HG02571 (cell line): ENCODE results near the gene HHATL.

Source experiments
- ATAC-seq: cut with Tn5 transposase; IDR thresholded peaks from one replicate; pipeline ENCODE4 v1.9.1; 2021; ENCODE audit warnings: mild to moderate bottlenecking, moderate library complexity; ENCODE audit not compliant: unreplicated experiment

Gene HHATL

GRCh38 chr3:42655331-42655888, 47.2 kb downstream of the HHATL start:
- ATAC-seq: no peak

- no peak for ATAC-seq
Measured at GRCh38 chr3:42654331-42655201, 48.0 kb downstream of the HHATL start.

- no peak for ATAC-seq
Measured at GRCh38 chr3:42653560-42654330, 48.9 kb downstream of the HHATL start, which contains the start of gene ZBTB47. ZBTB47 (plus strand) TSS chr3:42653697; CDS start chr3:42658356, 4,659 bp downstream.

DNA sequence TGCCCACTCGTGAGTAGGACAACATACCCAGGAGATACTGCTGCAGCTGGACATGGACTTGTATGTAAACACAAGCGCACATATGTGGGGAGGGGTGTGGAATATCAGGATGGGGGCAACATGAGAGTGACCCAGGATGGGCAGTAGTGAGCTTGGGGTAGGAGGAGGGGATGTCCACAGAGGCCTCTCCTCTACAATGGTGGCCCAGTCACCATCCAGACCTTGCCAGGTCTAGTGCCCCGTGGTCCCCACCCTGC, 49.4 kb downstream of the HHATL start:
- ATAC-seq: no peak

DNA sequence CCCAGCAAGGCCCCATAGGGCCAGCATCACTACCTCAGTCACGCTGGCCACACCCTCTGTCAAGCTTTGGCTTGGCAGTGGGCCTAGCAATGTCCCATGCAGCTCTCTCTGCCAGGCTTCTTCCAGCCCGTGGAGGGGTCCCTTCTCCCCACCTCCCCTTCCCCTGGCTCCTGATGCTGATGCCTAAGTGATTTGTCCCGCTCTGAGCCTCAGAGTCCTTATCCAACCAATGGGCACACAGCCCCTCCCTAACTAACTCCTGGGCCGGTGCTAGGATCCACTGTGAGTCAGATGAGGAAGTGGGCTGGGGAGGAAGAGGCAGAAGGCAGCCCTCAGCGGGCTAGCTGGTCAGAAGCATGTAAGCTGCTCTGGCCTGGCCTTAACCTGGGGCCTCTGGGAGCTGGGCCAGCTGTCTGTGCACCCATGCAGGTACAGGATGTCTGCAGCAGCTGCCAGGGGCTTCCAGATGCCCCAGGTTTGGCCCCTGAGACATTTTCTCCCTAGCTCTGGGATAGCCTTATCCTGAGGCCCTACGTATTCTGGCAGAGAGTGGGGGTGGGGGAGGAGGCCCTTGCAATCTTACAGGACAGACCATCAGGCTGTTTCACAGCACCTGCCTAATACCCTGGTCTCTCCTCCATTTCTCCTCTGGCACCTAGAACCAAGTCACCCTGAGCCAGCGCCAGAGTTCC, 49.8 kb downstream of the HHATL start:
- ATAC-seq: peak; percentile 48

- ATAC-seq: no peak
Measured at GRCh38 chr3:42652251-42652610, 50.4 kb downstream of the HHATL start.

- no peak for ATAC-seq
Measured at GRCh38 chr3:42651248-42652091, 51.1 kb downstream of the HHATL start.

DNA sequence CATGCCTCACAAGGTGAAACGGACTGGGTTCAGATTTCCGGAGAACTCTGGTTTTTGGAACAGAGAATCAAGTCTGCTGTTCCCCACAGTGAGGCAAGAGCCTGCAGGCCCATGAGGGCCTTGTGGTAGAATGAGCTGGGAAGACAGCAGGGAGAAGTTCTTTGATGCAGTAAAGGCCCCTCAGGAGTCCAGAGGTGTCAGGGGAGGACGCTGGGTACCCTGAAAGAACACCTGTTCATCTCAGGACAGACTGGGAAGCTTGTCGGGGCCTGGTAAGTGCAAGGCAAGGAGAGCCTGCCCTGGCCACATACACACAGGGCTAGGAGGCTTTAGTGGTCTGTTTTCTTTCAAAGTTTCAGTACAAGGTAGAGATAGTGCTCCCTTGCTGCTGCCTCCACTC, 52.8 kb downstream of the HHATL start:
- no peak for ATAC-seq

DNA sequence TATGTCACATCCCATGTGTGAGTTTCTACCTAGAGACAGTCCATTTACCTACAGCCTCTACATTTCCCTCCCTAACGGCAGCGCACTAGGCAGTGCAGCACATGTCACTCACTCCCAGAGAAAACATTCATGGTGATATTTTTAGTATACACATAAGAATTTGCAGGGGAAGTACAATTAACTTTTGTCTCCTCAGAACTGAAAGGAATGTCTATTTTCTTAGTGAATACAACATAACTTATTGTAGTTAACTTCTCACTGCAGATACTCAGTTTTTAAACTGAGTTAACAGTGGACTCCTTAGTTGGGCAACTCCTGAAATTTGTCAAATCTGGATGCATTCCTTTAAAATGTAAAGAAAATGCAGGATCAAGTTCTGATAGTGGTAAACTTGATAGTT, 53.6 kb downstream of the HHATL start:
- no peak for ATAC-seq

- no peak for ATAC-seq
Measured at GRCh38 chr3:42647821-42648459, 54.7 kb downstream of the HHATL start.
